GM19467 (cell line): ENCODE measurements around the gene FEM1B.

Experiments
- ATAC-seq: cut with Tn5 transposase; IDR thresholded peaks from one replicate; pipeline ENCODE4 v1.9.1; 2021; ENCODE audit warnings: mild to moderate bottlenecking, moderate library complexity; ENCODE audit not compliant: unreplicated experiment

The FEM1B gene

DNA sequence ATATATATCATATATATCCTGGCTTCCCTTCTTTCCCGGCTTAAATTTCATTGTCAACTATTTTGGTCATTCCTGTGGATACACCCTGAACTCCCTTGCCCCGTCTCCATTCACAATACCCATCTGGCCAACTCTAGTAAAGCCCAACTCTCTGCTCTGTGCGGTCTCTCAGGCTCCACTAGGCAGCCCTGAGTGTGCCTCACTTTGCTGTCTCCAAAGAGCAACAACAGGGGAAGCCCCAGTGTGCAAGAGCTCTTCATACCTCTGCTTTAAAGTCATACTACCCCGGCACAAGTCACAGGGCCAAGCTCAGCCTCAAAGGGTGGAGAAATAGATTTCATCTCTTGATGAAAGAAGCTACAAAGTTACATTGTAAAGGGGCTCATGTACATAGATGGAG, 18.9 kb upstream of the FEM1B start:
- no peak for ATAC-seq

DNA sequence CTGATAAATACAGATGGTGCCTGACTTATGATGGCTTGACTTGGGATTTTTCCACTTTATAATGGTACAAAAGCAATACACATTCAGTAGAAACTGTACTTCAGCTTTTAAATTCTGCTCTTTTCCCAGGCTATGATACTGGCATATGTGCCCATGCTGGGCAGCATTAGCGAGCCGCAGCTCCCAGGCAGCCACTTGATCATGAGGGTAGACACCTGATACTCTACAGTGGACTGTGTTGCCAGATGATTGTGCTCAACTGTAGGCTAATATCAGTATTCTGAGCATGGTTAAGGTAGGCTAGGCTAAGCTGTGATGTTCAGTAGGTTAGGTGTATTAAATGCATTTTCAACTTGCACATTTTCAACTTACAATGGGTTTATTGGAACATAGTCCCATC, 17.7 kb upstream of the FEM1B start:
- ATAC-seq = no peak

DNA sequence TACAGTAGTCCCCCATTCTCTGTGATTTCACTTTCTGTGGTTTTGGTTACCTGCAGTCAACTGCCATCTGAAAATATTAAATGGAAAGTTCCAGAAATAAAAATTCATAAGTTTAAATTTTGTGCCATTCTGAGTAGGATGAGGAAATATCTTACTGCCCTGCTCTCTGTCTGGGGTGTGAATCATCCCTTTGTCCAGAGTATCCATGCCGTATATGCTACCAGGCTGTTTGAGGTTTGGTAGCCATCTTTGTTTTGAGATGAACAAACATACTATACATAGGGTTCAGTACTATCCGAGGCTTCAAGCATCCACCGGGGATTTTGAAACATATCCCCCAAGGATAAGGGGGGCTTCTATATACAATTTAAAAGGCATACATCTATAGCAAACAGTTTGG, 16.3 kb upstream of the FEM1B start:
- no peak for ATAC-seq

DNA sequence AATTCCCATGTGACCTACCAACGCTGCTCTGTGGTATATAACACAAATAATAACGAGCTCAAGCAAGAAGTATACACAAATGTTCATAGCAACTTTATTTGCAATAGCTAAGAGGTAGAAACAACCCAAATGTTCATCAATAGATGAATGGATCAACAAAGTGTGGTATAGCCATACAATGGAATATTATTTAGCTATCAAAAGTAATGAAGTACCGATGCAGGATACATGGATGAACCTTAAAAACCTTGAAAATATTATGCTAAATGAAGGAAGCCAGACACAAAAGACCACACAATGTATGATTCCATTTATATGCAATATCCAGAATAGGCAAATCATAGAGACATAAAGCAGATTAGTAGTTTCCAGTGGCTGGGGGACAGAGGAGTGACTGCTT, 15.6 kb upstream of the FEM1B start:
- no peak for ATAC-seq

DNA sequence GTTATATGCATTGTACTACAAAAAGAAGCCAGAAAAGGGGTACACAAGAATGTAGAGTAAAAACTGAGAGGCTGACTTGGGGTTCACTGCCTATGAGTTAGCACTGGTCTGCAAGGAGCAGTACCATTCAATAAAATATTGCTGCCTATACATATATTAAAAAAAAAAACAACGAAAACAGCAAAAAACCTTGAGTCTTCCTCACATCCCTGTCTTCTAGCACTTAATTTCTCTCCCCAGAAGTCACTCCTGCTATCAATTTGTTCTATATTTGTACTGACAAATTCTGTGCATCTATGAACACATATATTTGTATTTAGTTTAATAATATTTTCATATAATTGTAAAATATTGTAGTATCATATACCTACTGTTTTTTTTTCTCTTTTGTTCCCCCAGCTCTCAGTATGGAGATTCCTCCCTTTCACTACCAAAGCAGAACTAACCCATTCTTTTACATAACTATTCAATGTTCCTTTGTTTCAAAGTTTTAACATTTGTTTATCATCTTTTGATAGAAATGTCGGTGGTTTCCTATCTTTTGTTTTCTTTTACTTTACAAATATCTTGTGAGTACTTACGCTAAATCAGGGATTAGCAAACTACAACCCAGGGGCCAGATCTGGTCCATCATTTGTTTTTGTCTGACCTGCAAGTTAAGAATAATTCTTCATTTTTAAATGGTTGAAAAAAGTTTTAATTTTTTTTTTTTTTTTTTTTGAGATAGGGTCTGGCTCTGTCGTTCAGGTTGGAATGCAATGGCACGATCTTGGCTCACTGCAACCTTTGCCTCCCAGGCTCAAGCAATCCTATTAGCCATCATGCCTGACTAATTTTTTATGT, 14.8 kb upstream of the FEM1B start:
- ATAC-seq = no peak

DNA sequence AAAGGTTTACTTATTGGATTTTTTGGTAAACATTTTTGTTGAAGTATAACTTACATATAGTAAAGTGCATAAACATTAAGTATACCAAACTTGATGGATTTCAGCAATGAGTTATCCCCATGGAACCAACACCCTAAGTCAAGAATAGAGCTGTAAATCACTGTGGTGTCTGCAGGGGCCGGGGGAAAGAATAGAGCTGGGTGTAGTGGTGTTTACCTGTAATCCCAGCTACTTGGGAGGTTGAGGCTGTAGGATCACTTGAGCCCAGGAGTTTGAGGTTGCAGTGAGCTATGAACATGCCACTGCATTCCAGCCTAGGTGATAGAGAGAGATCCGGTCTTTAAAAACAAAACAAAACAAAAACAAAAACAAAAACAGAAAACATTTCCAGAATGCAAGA, 13.3 kb upstream of the FEM1B start:
- ATAC-seq = no peak

DNA sequence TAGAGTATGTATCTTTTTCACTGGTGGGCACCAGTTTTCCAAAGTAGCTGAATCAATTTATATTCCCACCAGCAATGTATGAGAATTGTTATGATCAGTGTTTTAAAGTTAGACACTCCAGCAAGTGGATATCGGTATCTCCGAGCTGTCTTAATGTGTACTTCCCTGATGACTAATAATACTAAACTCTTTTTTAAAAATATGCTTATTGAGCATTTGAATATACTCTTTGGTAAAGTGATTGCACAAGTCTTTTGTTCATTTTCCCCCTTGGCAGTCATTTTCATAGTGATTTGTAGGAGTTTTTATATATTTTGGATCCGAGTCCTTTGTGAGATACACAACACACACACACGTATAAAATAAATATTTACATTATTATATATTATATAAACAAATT, 12.5 kb upstream of the FEM1B start:
- no peak for ATAC-seq

DNA sequence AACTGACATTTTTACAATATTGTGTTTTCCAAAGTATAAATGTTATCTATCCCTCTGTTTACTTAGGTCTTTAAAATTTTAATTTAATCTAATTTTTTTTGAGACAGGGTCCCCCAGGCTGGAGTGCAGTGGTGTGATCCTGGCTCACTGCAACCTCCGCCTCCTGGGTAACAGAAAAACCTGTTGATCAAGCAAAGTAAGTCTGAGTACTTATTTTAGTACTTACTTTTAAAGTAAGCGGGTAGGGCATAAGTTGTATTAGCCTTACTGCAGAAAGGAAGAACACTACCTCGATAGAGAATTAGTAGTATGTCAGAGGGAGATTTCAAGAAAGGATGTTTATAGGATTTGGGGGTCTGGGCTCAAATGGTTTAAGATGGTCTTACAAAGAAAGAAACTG, 11.9 kb upstream of the FEM1B start:
- no peak for ATAC-seq

DNA sequence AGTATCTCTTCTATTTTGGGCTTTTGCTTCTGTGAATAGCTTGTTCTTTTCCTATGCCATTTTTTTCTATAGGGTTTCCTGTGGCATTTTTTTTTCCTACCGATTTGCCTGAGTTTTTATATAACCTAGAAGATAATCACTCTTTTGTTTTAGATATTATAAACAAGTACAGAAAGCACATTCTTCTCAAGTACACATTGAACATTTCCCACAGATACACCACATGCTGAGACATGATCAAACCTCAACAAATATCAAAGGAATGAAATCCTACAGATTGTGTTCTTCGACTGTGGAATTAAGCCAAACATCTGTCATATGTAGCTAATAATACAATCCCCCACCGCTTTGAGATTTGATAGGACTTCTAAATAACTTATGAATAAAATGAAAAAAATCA, 9.1 kb upstream of the FEM1B start:
- ATAC-seq = no peak

DNA sequence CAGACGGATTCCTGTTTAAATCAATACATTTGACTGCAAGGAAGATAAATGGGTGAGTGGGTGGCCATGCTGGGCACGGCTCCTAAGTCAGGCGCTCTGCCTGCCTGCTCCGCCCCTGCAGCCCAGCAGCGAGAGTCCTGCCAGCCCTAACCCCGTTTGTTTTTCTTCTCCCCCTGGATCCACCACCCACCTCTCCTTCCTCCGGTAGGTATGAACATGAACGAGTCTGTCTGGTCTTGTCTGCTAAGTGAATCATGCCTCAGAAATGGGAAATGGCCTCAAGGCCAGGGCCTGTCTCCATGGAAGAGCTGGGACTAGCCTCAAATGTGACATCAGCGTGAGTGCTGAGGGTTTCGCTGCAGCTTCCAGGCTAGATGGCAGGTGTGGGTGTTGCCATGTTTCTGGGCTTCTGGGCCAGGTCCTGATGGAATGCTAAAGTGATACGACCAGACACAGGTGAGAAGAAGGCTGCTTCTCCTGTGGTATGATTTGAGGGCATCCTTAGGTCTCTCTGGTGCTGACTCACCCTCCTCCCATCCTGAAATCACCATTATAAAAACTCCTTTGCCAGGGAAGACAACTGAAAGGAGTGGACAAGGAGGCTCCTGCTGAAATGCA, 5.6 kb upstream of the FEM1B start:
- ATAC-seq = no peak

DNA sequence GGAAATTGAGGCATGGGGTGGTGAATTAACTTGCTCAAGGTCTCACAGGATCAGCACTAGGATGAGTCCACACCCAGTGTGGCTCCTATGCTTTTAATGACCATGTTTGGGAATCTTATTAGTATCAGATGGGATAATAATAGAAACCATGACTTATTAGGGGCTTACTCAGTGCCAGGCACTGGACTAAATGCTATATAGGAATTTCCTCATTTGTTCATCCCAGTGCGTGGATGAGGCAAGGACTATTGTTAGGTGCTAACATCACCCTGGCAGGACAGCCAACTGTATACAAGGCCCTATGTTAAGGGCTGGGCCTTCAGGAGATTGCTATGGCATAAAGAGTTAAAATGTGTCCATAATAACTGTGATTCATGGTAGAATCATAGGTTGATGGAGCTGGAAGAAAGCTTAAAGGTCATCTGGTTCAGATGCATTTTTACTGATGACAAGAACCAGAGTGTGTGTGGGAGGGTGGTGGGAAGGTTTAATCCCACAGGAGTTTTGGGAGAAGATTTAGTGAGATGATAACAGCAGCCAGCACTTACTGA, 4.7 kb upstream of the FEM1B start:
- ATAC-seq = no peak

DNA sequence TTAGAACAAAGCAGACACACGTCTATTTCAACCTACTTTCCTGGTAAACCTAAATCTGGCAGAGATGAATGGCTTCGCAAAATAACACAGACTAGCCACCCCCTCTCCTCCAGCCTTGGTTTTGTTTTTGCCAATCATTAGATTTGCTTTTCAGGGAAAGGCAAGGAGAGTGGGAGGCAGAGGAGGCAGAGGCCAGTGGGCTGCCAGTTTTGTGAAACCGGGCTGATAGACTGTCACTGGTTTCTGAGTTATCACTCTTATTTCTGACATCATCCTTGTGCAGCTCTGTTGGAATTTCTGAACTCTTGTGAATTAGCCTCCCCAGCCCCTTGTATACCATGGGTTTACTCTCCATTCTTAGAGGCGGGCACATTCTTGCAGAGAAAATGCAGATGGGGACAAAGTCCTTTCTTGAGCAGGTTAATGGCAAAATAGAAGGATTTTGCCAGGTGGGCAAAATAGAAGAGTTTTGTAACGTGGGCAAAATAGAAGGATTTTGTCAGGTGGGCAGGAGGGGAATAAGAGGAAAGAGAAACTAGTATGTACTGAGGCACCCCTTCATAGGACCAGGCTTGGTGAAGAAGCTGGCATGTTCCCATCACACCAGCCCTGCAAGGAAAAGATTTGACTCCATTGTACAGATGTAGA, 3.2 kb upstream of the FEM1B start:
- no peak for ATAC-seq

DNA sequence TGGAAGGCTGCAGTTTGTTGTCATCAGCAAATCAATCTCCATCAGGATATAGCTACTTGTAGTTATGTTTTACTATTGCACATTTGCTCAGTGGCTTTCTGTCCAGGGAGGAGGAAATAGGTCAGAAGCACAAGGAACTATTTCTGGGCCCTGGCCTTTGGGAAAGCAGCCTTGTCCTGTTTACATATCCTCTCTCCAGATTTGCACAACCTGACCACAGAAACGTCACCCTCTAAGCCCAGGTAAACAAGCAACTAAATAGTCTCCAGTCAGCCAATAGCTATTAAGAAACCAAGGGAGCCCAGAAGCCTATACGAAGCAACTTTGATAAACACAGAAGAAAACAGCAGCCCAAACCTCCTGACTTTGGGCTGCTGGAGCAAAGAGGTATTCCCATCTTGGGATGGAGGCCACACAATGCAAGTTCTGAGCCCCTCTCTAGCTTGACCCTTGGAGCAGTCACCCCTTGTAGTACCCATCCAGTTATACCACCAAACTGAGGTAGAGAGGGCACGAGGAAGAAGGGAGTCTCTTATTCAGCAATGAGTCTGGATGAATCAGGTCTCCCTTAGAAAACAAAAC, 2.3 kb upstream of the FEM1B start:
- no peak for ATAC-seq

DNA sequence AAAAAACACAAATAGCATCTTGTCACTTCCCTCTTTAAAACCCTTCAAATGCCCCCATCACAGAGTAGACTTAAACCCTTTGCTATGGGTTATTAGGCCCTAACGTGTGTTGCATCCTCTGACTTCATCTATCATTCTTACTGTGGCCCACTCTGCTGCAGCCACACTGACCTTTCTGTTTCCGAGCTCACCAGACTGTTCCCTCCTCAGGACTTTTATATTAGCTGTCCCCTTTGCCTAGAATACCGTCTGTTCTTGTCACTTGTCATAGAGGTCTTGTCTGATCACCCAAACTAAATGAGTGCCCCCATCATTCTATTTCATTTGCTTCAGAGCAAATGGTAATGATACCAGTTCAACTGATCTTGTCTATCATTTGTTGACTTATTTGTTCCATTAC, 877 bp upstream of the FEM1B start:
- ATAC-seq = no peak

DNA sequence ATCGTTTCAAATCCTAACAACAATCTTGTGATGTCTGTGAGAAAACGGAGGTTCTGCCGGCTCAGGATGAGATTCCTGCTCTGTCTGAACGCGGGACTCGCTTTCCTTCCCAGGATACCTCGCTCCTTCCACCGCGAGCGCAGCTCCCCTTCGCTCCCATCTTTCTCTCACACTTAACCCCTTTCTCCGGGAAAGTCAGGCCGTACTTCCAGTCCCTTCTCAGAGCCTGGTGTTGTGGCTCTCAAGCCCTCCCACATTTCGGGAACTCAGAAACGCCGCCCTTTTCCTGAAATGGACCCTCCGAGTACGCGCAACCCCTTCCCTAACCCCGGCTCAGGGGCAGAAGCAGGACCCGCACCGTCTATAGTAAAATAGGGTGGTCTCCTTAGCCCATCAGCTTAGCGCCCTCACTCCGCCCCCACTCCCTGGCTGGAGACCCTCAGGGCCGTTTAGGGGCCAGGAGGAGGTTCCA, 378 bp upstream of the FEM1B start:
- no peak for ATAC-seq

DNA sequence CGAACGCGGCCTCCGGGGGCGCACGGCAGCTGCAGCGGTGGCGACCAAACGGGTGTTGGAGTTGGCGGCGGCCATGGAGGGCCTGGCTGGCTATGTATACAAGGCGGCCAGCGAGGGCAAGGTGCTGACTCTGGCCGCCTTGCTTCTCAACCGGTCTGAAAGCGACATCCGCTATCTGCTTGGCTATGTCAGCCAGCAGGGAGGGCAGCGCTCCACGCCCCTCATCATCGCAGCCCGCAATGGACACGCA, 725 bp downstream of the FEM1B start:
- ATAC-seq = peak; percentile 53

DNA sequence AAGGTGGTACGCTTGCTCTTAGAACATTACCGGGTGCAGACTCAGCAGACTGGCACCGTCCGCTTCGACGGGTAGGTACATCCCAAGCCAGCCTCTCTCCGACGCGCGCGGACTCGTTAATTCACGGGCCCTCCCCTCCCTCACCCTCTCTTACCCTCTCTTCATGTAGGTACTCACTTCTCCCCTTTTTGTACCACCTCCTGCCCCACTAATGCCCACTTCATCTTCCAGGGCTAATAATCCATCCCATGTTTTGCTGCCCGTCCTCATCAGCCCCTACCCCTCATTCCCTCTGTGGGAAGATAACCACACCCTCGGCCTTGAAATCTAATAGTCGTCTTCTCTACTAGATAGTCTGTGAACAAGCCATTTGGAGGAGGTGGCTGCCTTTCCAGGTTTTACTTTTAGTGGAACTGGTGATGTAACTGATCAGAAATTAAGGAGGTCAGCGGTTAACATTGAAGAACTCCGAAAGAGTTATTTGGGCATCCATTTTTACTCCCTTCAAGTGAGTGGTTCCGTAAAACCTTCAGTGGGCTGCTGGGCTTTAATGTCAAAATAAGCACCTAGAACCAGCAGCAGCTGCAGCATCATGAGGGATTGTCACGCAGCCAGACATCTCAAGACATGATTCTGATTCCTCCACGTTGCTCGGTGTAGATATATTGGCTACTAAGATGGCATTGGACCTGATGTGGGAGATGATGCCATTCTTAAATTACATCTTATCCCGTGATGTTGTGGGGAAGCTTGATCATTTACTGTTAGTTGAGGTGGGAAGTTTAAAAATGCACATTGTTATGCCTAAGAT, 1.3 kb downstream of the FEM1B start:
- no peak for ATAC-seq

DNA sequence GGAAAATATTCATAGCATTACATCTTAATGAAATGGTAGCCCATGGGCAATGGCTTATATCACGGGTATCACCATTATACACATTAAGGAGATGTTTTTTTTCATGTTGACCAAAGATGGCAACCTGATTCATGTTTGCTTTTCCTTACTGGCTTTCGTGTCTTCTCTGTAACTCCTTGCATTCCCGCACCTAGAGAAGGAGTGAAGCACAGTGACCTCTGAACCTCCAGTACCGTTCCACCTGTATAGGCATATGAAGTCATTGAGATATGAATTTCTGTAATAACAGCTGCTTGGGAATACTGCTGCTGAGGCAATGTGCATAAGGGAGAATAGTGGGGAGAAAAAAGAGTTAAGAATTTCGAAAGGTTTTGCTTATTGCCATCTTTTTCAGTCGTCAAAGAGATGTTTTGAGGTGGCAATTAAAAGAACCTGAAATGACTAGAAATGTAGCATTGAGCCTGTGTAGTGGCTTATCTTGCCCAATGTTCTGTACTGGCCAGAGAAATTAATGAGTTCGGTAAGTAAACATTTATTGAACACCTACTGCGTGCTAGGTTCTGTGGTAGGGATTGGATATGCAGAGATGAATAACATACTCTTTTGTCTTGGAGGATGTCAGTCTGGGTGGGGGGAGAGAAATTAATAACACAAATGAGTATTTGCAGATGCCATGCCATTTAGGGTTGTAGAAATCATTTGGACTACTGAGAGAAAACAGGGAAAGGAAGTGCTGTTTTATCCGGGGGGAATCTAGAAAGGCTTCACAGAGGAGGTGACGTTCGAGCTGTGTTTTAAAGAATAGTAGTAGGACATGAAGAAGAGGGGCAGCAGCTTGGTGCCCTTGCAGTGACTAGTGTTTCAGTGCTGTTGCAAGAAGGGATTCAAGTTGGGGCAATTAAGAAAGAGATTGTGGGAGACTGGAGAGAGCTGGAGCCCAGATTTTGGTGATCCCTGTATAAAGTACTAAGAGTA, 2.5 kb downstream of the FEM1B start:
- ATAC-seq = no peak

DNA sequence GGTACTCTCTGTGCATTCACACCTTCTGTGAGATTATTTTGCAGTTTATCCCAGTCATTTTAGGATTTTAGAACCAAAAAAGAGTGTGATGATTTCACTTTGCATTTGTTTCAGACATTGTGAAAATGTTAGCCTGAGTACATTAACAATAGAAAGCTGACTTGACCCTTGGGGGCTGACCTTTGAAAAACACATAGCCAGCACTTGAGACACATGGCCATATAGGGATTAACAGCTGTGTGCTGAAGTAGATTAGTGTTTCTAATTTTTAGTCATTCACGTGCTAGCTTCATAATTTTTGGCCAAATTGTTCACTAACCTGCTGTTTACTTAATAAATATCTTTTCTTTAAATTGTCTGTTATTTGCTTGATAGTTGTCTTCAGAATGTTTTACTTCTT, 3.5 kb downstream of the FEM1B start:
- no peak for ATAC-seq

DNA sequence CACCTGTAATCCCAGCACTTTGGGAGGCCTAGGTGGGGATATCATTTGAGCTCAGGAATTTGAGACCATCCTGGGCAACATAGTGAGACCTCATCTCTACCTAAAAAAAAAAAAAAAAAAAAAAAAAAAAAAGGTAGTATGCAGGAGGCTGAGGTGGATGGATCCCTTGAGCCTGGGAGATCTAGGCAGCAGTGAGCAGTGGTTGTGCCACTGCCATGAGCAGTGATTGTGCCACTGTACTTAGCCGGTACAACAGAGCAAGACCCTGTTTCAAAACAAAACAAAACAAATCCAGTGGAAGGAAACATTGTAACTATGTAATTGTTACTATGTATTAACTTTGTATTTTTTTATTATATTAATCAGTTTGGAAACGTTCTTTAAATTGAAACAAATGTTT, 5.9 kb downstream of the FEM1B start:
- ATAC-seq = no peak
